ENCODE measurements around the gene DNM1. TPM values are rescaled to one million over a fixed set of nuclear protein-coding genes. Genes with fewer than 3 reads are reported as not detected.

The DNM1 gene
- total and polyA plus RNA-seq, 3 donors from 2014 or later: 8.0 to 10.7 (median 9.8) TPM

- WGBS, 2 donors: 88 to 89% methylated on average over 6 of the region's 6 CpGs
- Histone ChIP-seq H3K4me3 (no peak overlapping the region), H3K36me3 (ENCODE audit: low read depth, missing control alignments) (peaks cover 5% of the 10 kb centered on the region), H3K27me3 (no peaks in the 10 kb centered on the region), H3K27ac (no peak overlapping the region), H3K4me1 (no peaks in the 10 kb centered on the region), H3K9me3 (no peaks in the 10 kb centered on the region)
- TF ChIP-seq CTCF (IDR thresholded peaks at IDR 0.05) (no peak), POLR2A (IDR thresholded peaks at IDR 0.05) (no peak)
- intact Hi-C loops (cut with DNase I; ENCODE audit: low total_unique reads): no loop called here
- DNase-seq: no peak
These were observed 55.1 kb downstream of the DNM1 start for GRCh38 chr9:128258326-128258725.

GRCh38 chr9:128259156-128259555 is 56.0 kb downstream of the DNM1 start:
- WGBS, 2 donors: 85 to 92% methylated on average over 7 to 9 of the region's 9 CpGs

GRCh38 chr9:128260340-128260739 is 57.2 kb downstream of the DNM1 start:
- Histone ChIP-seq H3K4me3 (no peak overlapping the region), H3K36me3 (ENCODE audit: low read depth, missing control alignments) (peaks cover 5% of the 10 kb centered on the region), H3K27me3 (no peaks in the 10 kb centered on the region), H3K27ac (no peak overlapping the region), H3K9me3 (no peaks in the 10 kb centered on the region), H3K4me1 (no peaks in the 10 kb centered on the region)
- 96 to 100% methylated on average over 1 to 17 of the region's 17 CpGs for WGBS, 2 donors
- TF ChIP-seq CTCF (IDR thresholded peaks at IDR 0.05) (no peak), POLR2A (IDR thresholded peaks at IDR 0.05) (no peak)
- DNase-seq: no peak
- intact Hi-C loops (cut with DNase I; ENCODE audit: low total_unique reads): no loop called here

More at GRCh38 chr9:128259156-128259555, 56.0 kb downstream of the DNM1 start:
- no peak overlapping the region for H3K27ac ChIP-seq
- H3K27me3 ChIP-seq: no peaks in the 10 kb centered on the region
- H3K4me1 ChIP-seq: no peaks in the 10 kb centered on the region
- peaks cover 5% of the 10 kb centered on the region for H3K36me3 ChIP-seq (ENCODE audit: low read depth, missing control alignments)
- TF ChIP-seq CTCF (IDR thresholded peaks at IDR 0.05): no peak
- no peak for TF ChIP-seq POLR2A (IDR thresholded peaks at IDR 0.05)
- no peak overlapping the region for H3K4me3 ChIP-seq
- intact Hi-C loops (cut with DNase I; ENCODE audit: low total_unique reads): no loop called here
- no peak for DNase-seq
- no peaks in the 10 kb centered on the region for H3K9me3 ChIP-seq

- 87 to 88% methylated on average over 4 of the region's 4 CpGs for WGBS, 2 donors
- no peak for TF ChIP-seq CTCF (IDR thresholded peaks at IDR 0.05)
- TF ChIP-seq POLR2A (IDR thresholded peaks at IDR 0.05): no peak
- Histone ChIP-seq H3K27me3 (no peaks in the 10 kb centered on the region), H3K4me1 (no peaks in the 10 kb centered on the region), H3K27ac (no peak overlapping the region), H3K36me3 (ENCODE audit: low read depth, missing control alignments) (peaks cover 5% of the 10 kb centered on the region), H3K4me3 (no peak overlapping the region), H3K9me3 (no peaks in the 10 kb centered on the region)
- intact Hi-C loops (cut with DNase I; ENCODE audit: low total_unique reads): no loop called here
- DNase-seq: no peak
These were observed 59.5 kb downstream of the DNM1 start for GRCh38 chr9:128262687-128263086.

GRCh38 chr9:128265348-128265847 is 62.2 kb downstream of the DNM1 start:
- TF ChIP-seq POLR2A (IDR thresholded peaks at IDR 0.05): no peak
- TF ChIP-seq CTCF (IDR thresholded peaks at IDR 0.05): no peak
- no peak overlapping the region for H3K4me3 ChIP-seq
- WGBS, 2 donors: 83 to 88% methylated on average over 9 to 10 of the region's 10 CpGs
- H3K27me3 ChIP-seq: no peaks in the 10 kb centered on the region
- DNase-seq: no peak
- H3K36me3 ChIP-seq (ENCODE audit: low read depth, missing control alignments): no peaks in the 10 kb centered on the region
- intact Hi-C loops (cut with DNase I; ENCODE audit: low total_unique reads): no loop called here
- no peaks in the 10 kb centered on the region for H3K4me1 ChIP-seq
- H3K9me3 ChIP-seq: no peaks in the 10 kb centered on the region
- H3K27ac ChIP-seq: no peak overlapping the region

Measured in testis (tissue), 3 donors.